ENCODE data around the gene CTSW. TPM values are rescaled to one million over a fixed set of nuclear protein-coding genes. Genes with fewer than 3 reads are reported as not detected.

Gene CTSW
- total and polyA plus RNA-seq, 2 donors (not counting 1 experiment from before 2014, with no cell fraction given), result 0.84 to 4.6 TPM

DNA sequence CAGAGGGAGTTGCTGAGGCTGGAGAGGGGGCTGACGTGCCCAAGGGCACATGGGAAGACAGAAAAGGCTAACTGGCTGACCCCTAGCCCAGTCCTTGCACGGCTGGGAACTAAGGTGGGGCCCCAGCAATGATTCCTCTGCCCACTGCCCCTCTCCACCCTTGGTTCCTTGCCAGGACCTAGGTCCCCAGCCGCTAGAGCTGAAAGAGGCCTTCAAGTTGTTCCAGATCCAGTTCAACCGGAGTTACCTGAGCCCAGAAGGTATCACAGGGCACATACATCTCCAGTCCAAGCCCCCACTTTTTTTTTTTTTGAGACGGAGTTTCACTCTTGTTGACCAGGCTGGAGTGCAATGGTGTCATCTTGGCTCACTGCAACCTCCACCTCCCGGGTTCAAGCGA, 390 bp downstream of the CTSW start:
- Histone ChIP-seq H3K9me3 (ENCODE audit: control extremely low read depth in 1 of 3, control insufficient read depth in 2 of 3, insufficient read depth in 1 of 3, low read length in 2 of 3) (no peaks in the 10 kb centered on the region), H3K27ac (ENCODE audit: low read length in 2 of 2) (no peak overlapping the region), H3K36me3 (replicated peaks in 1 of 2; ENCODE audit: control extremely low read depth in 1 of 2, control insufficient read depth in 1 of 2, extremely low read depth in 1 of 2, insufficient read depth in 2 of 2, low read length in 1 of 2) (peaks cover 0 to 18% of the 10 kb centered on the region in 2 experiments), H3K4me2 (replicated peaks; ENCODE audit: low read depth, low read length, poor library complexity, severe bottlenecking) (peak overlapping the region; percentile 22), H3K4me3 (ENCODE audit: control extremely low read depth in 1 of 5, extremely low read depth in 1 of 5, insufficient read depth in 1 of 5, low read depth in 2 of 5, low read length in 4 of 5) (no peak overlapping the region), H2AFZ (ENCODE audit: insufficient read depth, low read depth, low read length, poor library complexity, severe bottlenecking) (no peak overlapping the region), H4K20me1 (ENCODE audit: control insufficient read depth, insufficient read depth, low read length, poor library complexity, severe bottlenecking) (peaks cover 4% of the 10 kb centered on the region), H3K9ac (ENCODE audit: low read length) (no peak overlapping the region), H3K4me1 (ENCODE audit: control insufficient read depth in 2 of 2, insufficient read depth in 2 of 2, low read length in 2 of 2) (peaks cover 8 to 29% of the 10 kb centered on the region in 2 donors), H3K27me3 (replicated peaks in 1 of 4; ENCODE audit: control extremely low read depth in 1 of 4, control insufficient read depth in 3 of 4, insufficient read depth in 4 of 4, low read length in 3 of 4) (no peaks in the 10 kb centered on the region), H3K79me2 (ENCODE audit: control insufficient read depth, insufficient read depth, low read length) (peaks cover 17% of the 10 kb centered on the region)
- 67% methylated on average over 7 of the region's 7 CpGs for WGBS (ENCODE audit: insufficient coverage)
- ATAC-seq (ENCODE audit: low read depth) (no peak), DNase-seq (no peak)
- ChIA-PET POLR2A (interaction anchor here (0.9 kb wide), 1 partner anchor 21 kb away, joined by 3 read pairs; no protein-coding TSS in a partner anchor), CTCF (interaction anchor here (2.8 to 15.5 kb wide), 2 partner anchors 8 to 20 kb away, joined by 15 to 244 read pairs; partner anchors contain the start of genes CFL1, FIBP and MUS81)
- H3K9me3 Mint-ChIP-seq (ENCODE audit: insufficient read depth), result no peaks in the 10 kb centered on the region
- TF ChIP-seq, protein P1, sequence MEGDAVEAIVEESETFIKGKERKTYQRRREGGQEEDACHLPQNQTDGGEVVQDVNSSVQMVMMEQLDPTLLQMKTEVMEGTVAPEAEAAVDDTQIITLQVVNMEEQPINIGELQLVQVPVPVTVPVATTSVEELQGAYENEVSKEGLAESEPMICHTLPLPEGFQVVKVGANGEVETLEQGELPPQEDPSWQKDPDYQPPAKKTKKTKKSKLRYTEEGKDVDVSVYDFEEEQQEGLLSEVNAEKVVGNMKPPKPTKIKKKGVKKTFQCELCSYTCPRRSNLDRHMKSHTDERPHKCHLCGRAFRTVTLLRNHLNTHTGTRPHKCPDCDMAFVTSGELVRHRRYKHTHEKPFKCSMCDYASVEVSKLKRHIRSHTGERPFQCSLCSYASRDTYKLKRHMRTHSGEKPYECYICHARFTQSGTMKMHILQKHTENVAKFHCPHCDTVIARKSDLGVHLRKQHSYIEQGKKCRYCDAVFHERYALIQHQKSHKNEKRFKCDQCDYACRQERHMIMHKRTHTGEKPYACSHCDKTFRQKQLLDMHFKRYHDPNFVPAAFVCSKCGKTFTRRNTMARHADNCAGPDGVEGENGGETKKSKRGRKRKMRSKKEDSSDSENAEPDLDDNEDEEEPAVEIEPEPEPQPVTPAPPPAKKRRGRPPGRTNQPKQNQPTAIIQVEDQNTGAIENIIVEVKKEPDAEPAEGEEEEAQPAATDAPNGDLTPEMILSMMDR (IDR thresholded peaks at IDR 0.05), result no peak
- TF ChIP-seq EZH2 (IDR thresholded peaks at IDR 0.05; ENCODE audit: borderline replicate concordance, insufficient read depth, low read depth, low read length, poor library complexity, severe bottlenecking), result no peak
- no peaks in the 10 kb centered on the region for H3K27me3 Mint-ChIP-seq
- no peak overlapping the region for H3K27ac Mint-ChIP-seq
- no peak overlapping the region for H3K4me3 Mint-ChIP-seq
- intact Hi-C loops (cut with micrococcal nuclease), result no loop called here
- H3K4me1 Mint-ChIP-seq, result peaks cover 24% of the 10 kb centered on the region

DNA sequence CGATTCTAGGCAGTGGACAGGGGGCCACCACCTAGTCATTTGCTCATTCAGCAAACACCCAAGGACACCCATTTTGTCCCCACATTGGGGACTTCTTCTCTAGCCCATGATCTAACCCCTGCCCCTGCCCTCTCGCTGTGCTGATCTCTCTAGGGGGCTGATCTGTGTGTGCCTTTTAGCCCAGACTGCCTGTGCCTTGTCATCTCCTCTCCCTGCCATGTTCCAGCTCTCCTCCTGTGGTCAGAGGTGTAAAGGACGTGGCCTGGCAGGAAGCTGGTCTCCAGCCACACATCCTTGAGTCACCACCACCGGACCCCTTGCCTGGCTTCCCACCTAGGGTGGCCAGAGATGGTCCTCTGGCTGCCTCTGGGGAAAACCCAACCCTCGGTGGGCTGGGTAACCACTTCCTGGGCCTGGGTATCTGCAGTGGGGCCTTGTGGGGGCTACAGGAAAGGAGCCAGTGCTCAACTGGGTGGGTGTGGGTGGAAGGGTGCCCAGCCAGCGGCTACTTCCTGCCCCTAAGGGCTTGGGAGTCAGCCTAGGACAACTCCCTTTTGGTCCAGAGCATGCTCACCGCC, 1.3 kb downstream of the CTSW start:
- H4K20me1 ChIP-seq (ENCODE audit: control insufficient read depth, insufficient read depth, low read length, poor library complexity, severe bottlenecking), result peaks cover 5% of the 10 kb centered on the region
- H2AFZ ChIP-seq (ENCODE audit: insufficient read depth, low read depth, low read length, poor library complexity, severe bottlenecking), result no peak overlapping the region
- no peaks in the 10 kb centered on the region for H3K9me3 Mint-ChIP-seq (ENCODE audit: insufficient read depth)
- intact Hi-C loops (cut with micrococcal nuclease), result no loop called here
- H3K9ac ChIP-seq (ENCODE audit: low read length), result no peak overlapping the region
- H3K4me3 Mint-ChIP-seq, result no peak overlapping the region
- ChIA-PET POLR2A (interaction anchor here (0.6 to 1.6 kb wide), 3 partner anchors 20 to 170 kb away, joined by 3 to 12 read pairs (median 3); no protein-coding TSS in a partner anchor), CTCF (interaction anchor here (15.5 kb wide), 1 partner anchor 21 kb away, joined by 244 read pairs; the partner anchor contains the start of genes CFL1 and MUS81)
- H3K4me3 ChIP-seq (ENCODE audit: control extremely low read depth in 1 of 5, extremely low read depth in 1 of 5, insufficient read depth in 1 of 5, low read depth in 2 of 5, low read length in 4 of 5), result no peak overlapping the region
- H3K79me2 ChIP-seq (ENCODE audit: control insufficient read depth, insufficient read depth, low read length), result peaks cover 19% of the 10 kb centered on the region
- H3K9me3 ChIP-seq (ENCODE audit: control extremely low read depth in 1 of 3, control insufficient read depth in 2 of 3, insufficient read depth in 1 of 3, low read length in 2 of 3), result no peaks in the 10 kb centered on the region
- H3K4me1 ChIP-seq (ENCODE audit: control insufficient read depth in 2 of 2, insufficient read depth in 2 of 2, low read length in 2 of 2), result peaks cover 10 to 32% of the 10 kb centered on the region in 2 donors
- peak overlapping the region; percentile 50 for H3K27ac Mint-ChIP-seq
- DNase-seq (no peak), ATAC-seq (ENCODE audit: low read depth) (no peak)
- TF ChIP-seq, protein P1 (IDR thresholded peaks at IDR 0.05), result no peak
- no peak for TF ChIP-seq EZH2 (IDR thresholded peaks at IDR 0.05; ENCODE audit: borderline replicate concordance, insufficient read depth, low read depth, low read length, poor library complexity, severe bottlenecking)
- no peaks in the 10 kb centered on the region for H3K27me3 ChIP-seq (replicated peaks in 1 of 4; ENCODE audit: control extremely low read depth in 1 of 4, control insufficient read depth in 3 of 4, insufficient read depth in 4 of 4, low read length in 3 of 4)
- H3K4me2 ChIP-seq (replicated peaks; ENCODE audit: low read depth, low read length, poor library complexity, severe bottlenecking), result peak overlapping the region; percentile 5
- H3K36me3 ChIP-seq (replicated peaks in 1 of 2; ENCODE audit: control extremely low read depth in 1 of 2, control insufficient read depth in 1 of 2, extremely low read depth in 1 of 2, insufficient read depth in 2 of 2, low read length in 1 of 2), result peaks cover 0 to 26% of the 10 kb centered on the region in 2 experiments
- 49% methylated on average over 4 of the region's 7 CpGs for WGBS (ENCODE audit: insufficient coverage)
- H3K27me3 Mint-ChIP-seq, result no peaks in the 10 kb centered on the region
- H3K4me1 Mint-ChIP-seq, result peaks cover 27% of the 10 kb centered on the region
- H3K27ac ChIP-seq (ENCODE audit: low read length in 2 of 2), result no peak overlapping the region

Measured in B cell (primary cell).